Loucy (cell line): Measurements from ENCODE around the gene LRRC72.

Experiments used
- H2AFZ ChIP-seq: fragments of 200-600 bp; sonication (generic); 2 replicates; pipeline ENCODE4 v1.6.0; 2016; ENCODE audit warnings: antibody characterized with exemption, mild to moderate bottlenecking, low read length, moderate library complexity
- H3F3A ChIP-seq: fragments of 200-600 bp; 2 replicates; pipeline ENCODE4 v1.6.0; 2016; ENCODE audit warnings: antibody characterized with exemption, low read depth, mild to moderate bottlenecking
- H3K27me3 ChIP-seq: fragments of 200-600 bp; sonication (generic); 2 replicates; pipeline ENCODE4 v1.6.1; 2014; ENCODE audit warnings: low read length, mild to moderate bottlenecking; ENCODE audit not compliant: insufficient read depth, poor library complexity, severe bottlenecking
- H3K36me3 ChIP-seq: fragments of 200-600 bp; sonication (generic); 2 replicates; pipeline ENCODE4 v1.6.1; 2016; ENCODE audit warnings: low read length; ENCODE audit not compliant: insufficient read depth
- H3K4me1 ChIP-seq: fragments of 200-600 bp; sonication (generic); 2 replicates; pipeline ENCODE4 v1.5.1; 2014; ENCODE audit warnings: low read length, mild to moderate bottlenecking; ENCODE audit not compliant: insufficient read depth, poor library complexity, severe bottlenecking
- H3K4me2 ChIP-seq: fragments of 200-600 bp; sonication (generic); 2 replicates; pipeline ENCODE4 v1.6.0; 2014; ENCODE audit warnings: antibody characterized with exemption, low read length, low read depth, mild to moderate bottlenecking; ENCODE audit not compliant: poor library complexity, severe bottlenecking
- H3K4me3 ChIP-seq: fragments of 200-600 bp; sonication (generic); 2 replicates; pipeline ENCODE4 v1.5.1; 2014; ENCODE audit warnings: low read length, mild to moderate bottlenecking, mixed read lengths; ENCODE audit not compliant: poor library complexity, severe bottlenecking
- H3K79me2 ChIP-seq: fragments of 200-600 bp; sonication (generic); 2 replicates; pipeline ENCODE4 v1.6.1; 2014; ENCODE audit warnings: low read length; ENCODE audit not compliant: insufficient read depth
- H3K9ac ChIP-seq: fragments of 200-600 bp; sonication (generic); 2 replicates; pipeline ENCODE4 v1.6.0; 2014; ENCODE audit warnings: mild to moderate bottlenecking, low read depth, low read length, moderate library complexity; ENCODE audit not compliant: poor library complexity, severe bottlenecking
- H3K9me2 ChIP-seq: fragments of 200-600 bp; sonication (generic); replicated peaks from 2 replicates; pipeline ENCODE4 v1.6.1; 2016; ENCODE audit warnings: low read depth, low read length, mixed read lengths
- H3K9me3 ChIP-seq: fragments of 200-600 bp; sonication (generic); 2 replicates; pipeline ENCODE4 v1.6.1; 2014; ENCODE audit warnings: mild to moderate bottlenecking, antibody characterized with exemption, low read length, low read depth; ENCODE audit not compliant: insufficient read depth
- H4K20me1 ChIP-seq: fragments of 200-600 bp; sonication (generic); 2 replicates; pipeline ENCODE4 v1.6.0; 2014; ENCODE audit warnings: antibody characterized with exemption, low read length, mild to moderate bottlenecking; ENCODE audit not compliant: insufficient read depth, poor library complexity, severe bottlenecking
- CTCF ChIP-seq: fragments of 200-600 bp; sonication (generic); conservative IDR thresholded peaks from 2 replicates; pipeline ENCODE4 v1.5.1; 2014; ENCODE audit warnings: mild to moderate bottlenecking, antibody characterized with exemption, low read length
- EZH2phosphoT487 ChIP-seq: fragments of 200-600 bp; IDR thresholded peaks from 2 replicates; pipeline ENCODE4 v1.6.1; 2018; ENCODE audit warnings: antibody characterized with exemption, mild to moderate bottlenecking, moderate library complexity, borderline replicate concordance

Gene LRRC72

GRCh38 chr7:16562456-16563220, 36.0 kb downstream of the LRRC72 start:
- peak overlapping the region; percentile 36 for H3K4me2 ChIP-seq
- H2AFZ ChIP-seq: peak overlapping the region; percentile 38

GRCh38 chr7:16563281-16564022, 36.8 kb downstream of the LRRC72 start:
- Histone ChIP-seq H3K9ac (no peak overlapping the region), H3F3A (no peaks in the 10 kb centered on the region), H3K9me3 (no peaks in the 10 kb centered on the region), H3K79me2 (no peaks in the 10 kb centered on the region), H3K27me3 (no peaks in the 10 kb centered on the region), H2AFZ (peak overlapping the region; percentile 38), H3K4me2 (peak overlapping the region; percentile 36), H3K36me3 (no peaks in the 10 kb centered on the region), H4K20me1 (no peaks in the 10 kb centered on the region), H3K9me2 (no peaks in the 10 kb centered on the region), H3K4me3 (no peak overlapping the region), H3K4me1 (peaks cover 15% of the 10 kb centered on the region)
- TF ChIP-seq EZH2phosphoT487 (no peak), CTCF (no peak)

More at GRCh38 chr7:16562456-16563220, 36.0 kb downstream of the LRRC72 start:
- H3K4me3 ChIP-seq: no peak overlapping the region
- H3F3A ChIP-seq: no peaks in the 10 kb centered on the region
- no peaks in the 10 kb centered on the region for H3K9me3 ChIP-seq
- no peaks in the 10 kb centered on the region for H3K9me2 ChIP-seq
- peaks cover 15% of the 10 kb centered on the region for H3K4me1 ChIP-seq
- H3K27me3 ChIP-seq: no peaks in the 10 kb centered on the region
- H4K20me1 ChIP-seq: no peaks in the 10 kb centered on the region
- H3K9ac ChIP-seq: no peak overlapping the region
- TF ChIP-seq CTCF (no peak), EZH2phosphoT487 (no peak)
- H3K36me3 ChIP-seq: no peaks in the 10 kb centered on the region
- no peaks in the 10 kb centered on the region for H3K79me2 ChIP-seq

- Histone ChIP-seq H3K36me3 (no peaks in the 10 kb centered on the region), H4K20me1 (no peaks in the 10 kb centered on the region), H3K9me3 (no peaks in the 10 kb centered on the region), H3K9me2 (no peaks in the 10 kb centered on the region), H2AFZ (no peak overlapping the region; the same call in 1 of the 2 replicates), H3K9ac (no peak overlapping the region), H3K79me2 (no peaks in the 10 kb centered on the region), H3K4me2 (peak overlapping the region; percentile 36), H3F3A (no peaks in the 10 kb centered on the region), H3K4me3 (no peak overlapping the region), H3K4me1 (peaks cover 15% of the 10 kb centered on the region), H3K27me3 (no peaks in the 10 kb centered on the region)
- no peak for TF ChIP-seq CTCF
- no peak for TF ChIP-seq EZH2phosphoT487
These were observed 37.4 kb downstream of the LRRC72 start for GRCh38 chr7:16564023-16564380.
